Activated effector memory CD4-positive, alpha-beta T cell treated with anti-CD3 and anti-CD28 coated beads, Interleukin-2, amount 50 U/mL, for 16 hours (primary cell): Measurements from ENCODE around the gene PDGFD.

Experiments used
- DNase-seq: peaks from one replicate; pipeline ENCODE4 v3.0.0-alpha.2; 2020

Gene PDGFD

GRCh38 chr11:103994518-103994917 lies 169.4 kb downstream of the PDGFD start:
- DNase-seq = no peak

DNA sequence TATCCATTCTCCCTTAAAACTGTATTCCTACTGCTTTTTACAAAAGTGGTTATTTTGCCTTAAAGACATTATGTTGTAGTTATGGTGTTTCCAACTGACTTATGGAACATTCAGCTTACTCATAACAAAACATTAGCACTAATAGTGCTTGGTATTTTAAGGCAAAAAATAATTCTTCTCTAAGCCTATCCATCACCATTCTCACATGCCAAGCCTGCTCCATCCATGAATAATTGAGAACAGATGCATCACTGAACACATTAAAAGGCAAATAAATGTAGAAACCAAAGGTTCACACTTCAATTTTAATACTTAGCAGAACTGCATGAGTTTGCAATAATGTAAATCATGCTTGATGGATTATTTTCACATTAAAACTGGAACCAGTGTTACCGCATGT lies 169.9 kb downstream of the PDGFD start:
- DNase-seq = no peak

GRCh38 chr11:103993507-103993906 lies 170.4 kb downstream of the PDGFD start:
- DNase-seq = no peak

DNA sequence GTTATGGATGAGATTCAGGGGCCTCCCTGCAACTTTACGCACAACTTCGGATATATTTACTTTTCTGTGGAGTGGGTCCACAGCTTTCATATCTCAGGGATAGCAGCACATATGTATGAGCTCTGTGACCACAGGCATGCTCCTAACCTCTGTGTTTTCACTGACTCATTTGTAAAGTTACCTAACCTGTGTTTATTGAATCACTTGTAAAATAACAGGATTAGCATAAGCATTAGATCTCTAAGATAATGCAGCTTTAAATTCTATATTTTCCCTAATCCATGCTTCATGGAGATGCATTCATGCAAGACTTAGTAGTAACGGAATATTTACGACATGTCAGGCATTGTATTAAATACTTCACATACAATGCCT lies 175.4 kb downstream of the PDGFD start:
- DNase-seq = no peak

DNA sequence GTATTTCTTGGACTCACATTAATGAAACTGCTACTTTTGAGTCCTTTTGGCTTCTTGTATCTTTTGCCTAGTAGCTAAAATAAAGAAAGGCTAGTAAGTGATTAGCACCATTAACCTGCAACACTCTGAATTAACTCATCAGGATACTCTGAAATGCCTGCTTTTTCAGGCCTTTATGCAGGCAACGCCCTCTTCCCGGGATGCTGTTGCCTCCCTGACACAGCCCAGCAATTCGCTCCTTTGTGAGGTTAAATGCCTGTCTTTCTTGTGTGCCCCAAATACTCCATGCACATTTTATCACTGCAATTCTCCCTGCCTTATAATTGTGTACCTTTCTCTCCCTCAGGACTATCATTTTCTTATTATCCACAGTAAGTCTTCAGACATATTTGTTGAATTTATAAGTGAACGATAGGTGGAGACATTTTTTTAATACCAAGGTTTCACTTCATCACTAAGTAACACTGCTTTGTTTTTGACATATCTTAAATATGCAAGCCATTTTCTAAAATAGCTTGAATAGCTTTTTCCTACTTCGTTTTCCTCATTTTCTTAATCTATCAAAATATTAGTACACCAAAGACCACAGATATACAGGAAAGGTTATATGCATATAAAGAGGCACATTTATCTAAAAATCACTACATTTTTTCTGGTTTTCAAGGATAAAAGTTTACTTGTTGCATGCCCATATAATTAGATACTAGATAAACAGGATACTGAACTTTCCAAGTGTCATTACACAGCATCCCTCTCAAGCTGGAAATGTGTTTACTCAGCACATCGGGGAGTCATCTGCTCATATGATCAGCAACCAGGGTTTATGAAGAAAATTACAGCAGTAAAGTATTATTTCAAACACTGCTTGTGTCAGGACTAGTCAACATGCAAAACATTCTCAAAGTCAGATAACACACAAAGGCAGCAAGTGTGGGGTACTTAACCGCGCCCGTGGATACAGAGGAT lies 176.0 kb downstream of the PDGFD start:
- no peak for DNase-seq

DNA sequence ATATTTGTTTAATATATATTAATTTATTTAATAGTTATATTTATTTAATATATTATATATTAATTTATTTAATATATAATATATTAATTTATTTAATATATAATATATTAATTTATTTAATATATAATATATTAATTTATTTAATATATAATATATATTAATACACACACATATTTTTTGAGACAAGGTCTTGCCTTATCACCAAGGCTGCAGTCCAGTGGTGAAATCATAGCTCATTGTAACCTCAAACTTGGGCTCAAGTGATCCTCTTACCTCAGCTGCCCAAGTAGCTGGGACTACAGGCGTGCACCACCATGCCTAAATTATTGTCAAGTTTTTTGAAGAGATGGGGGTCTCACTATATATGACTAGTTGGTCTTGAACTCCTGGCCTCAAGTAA lies 178.9 kb downstream of the PDGFD start:
- DNase-seq = no peak

- no peak for DNase-seq
Observed at GRCh38 chr11:103980108-103980507, 183.8 kb downstream of the PDGFD start.

GRCh38 chr11:103978616-103979595 lies 185.0 kb downstream of the PDGFD start:
- DNase-seq = no peak

GRCh38 chr11:103972013-103972412 lies 191.9 kb downstream of the PDGFD start:
- no peak for DNase-seq

GRCh38 chr11:103970701-103971249 lies 193.2 kb downstream of the PDGFD start:
- no peak for DNase-seq

- no peak for DNase-seq
Observed at GRCh38 chr11:103968685-103969084, 195.3 kb downstream of the PDGFD start.

DNA sequence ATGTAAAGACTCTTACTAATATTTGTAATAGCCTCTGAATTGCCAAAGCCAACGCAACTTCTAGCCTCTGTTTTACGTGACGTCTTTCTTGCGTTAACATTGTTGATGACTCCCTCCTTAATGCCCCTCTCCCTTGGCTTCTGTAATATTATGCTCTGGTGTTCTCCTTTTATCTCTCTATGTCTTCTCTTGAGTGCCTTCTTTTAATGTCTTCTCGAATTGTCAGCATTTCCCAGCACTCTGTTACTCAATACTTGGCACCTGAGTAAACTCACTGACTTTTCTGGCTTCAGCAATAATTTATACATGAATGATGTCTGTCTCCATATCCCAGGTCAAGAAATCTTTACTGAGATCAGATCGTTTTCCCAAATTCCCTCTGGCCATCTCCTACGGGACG lies 196.0 kb downstream of the PDGFD start:
- DNase-seq = no peak

GRCh38 chr11:103964390-103964789 lies 199.6 kb downstream of the PDGFD start:
- no peak for DNase-seq

DNA sequence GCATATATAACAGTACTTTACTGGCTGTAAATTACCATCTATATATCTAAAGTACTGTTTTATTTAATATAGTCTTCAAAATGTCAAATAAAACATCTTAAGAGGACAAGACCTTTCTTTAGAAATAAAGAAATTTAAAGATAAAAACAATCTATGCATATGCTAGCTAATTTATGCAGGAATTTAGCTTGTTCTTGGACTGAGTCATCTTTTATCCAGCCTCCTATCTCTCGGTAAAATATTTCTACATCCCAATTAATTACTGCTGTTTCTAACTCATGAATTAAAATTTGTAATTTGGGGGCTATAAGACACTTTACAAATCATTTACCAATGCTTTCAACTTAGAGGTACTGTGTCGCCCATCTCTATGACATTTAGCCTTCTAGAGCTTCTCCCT lies 200.3 kb downstream of the PDGFD start:
- no peak for DNase-seq

- no peak for DNase-seq
Observed at GRCh38 chr11:103961010-103961409, 202.9 kb downstream of the PDGFD start.

- no peak for DNase-seq
Observed at GRCh38 chr11:103960108-103960507, 203.8 kb downstream of the PDGFD start.

GRCh38 chr11:103959279-103959942 lies 204.5 kb downstream of the PDGFD start:
- DNase-seq = no peak

GRCh38 chr11:103958475-103959215 lies 205.3 kb downstream of the PDGFD start:
- no peak for DNase-seq

DNA sequence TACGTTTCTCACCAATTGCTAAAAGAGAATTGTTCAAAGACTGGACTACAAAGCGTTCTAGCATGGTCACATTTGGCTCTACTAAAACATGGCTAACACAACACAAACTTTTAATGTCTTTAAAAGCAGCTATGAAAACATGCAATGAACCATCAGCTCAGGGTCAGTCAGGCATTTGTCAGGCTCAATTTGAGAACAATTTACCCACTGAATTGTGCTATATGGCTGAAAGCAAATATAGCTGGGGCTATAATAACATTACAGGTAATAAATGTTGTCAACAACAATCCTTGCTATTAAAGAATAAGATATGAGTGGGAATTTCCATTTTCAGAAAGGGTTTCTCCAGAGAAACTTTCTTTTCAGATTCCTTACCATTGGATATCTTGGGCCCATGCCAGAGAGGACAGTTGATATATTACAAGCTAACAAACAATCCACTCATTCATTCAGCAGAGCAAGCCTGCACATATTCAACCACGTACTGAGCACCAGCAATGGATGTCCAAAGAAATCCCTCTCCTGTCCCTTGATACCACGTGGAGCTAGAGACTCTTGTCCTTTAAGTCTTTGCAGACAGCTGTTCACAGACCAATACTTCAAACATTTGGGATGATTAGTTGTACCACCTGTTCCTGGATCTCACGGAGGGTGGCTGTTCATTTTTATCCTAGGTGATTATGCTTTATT lies 210.0 kb downstream of the PDGFD start:
- DNase-seq = no peak

DNA sequence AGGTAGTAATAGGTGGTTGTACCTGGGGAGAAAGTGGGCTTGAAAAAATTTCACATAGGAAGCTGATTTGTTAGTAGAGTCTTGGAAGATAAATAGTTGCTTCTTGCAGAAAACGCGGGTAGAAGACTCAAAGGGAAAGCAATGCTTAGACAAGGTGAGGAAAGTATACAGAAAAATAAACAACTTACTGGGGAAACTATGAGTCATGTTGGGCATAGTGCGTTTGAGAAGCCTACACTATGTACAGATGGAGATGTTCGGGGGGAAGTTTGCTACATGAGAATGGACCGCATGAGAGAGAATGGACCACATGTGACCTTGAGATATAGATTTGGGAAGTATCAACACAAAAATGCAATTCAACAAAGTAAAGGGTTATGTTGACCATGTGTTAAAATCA lies 214.2 kb downstream of the PDGFD start:
- no peak for DNase-seq

DNA sequence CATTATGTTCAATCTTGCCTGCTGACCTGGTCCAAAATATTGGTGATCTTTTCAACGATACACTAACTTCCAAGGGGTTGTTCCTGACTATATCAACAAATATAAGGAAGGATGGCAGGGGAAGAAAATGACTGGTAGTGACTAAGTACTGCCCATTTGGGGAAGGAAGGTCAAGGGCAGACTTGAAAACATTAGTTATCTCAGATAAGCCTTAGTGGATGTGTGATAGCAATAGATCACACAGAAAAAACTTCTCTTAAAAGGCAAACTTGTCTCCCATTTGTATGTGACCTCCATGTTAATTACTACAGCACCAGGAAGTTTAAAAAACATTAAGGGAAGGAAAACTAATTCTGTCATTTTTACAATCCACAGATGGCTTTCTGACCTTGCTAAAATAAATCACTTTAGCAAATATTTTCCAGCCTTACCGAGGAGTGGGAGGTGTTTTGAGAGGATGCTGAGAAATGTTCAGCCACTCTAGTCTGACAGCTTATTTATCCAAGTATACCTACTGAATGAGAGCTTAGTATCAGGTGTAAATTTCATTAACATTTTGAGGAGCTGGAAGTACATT lies 215.7 kb downstream of the PDGFD start:
- no peak for DNase-seq
